Left ventricle myocardium inferior (tissue), 1 donor: Measurements from ENCODE around the gene IL1RL1. TPM values are rescaled to one million over a fixed set of nuclear protein-coding genes. Genes with fewer than 3 reads are reported as not detected.

ENCODE experiments used
- DNase-seq: peaks from one replicate; pipeline ENCODE4 v3.0.0-alpha.2; 2020
- H3K27ac ChIP-seq: fragments of 200-600 bp; replicated peaks from 2 replicates; pipeline ENCODE4 v1.8.0; 2021
- H3K27me3 ChIP-seq: fragments of 200-600 bp; 2 replicates; pipeline ENCODE4 v1.8.0; 2021; ENCODE audit warnings: low read depth
- H3K36me3 ChIP-seq: fragments of 200-600 bp; 2 replicates; pipeline ENCODE4 v1.8.0; 2021
- H3K4me1 ChIP-seq: fragments of 200-600 bp; 2 replicates; pipeline ENCODE4 v1.8.0; 2021
- H3K4me3 ChIP-seq: fragments of 200-600 bp; 2 replicates; pipeline ENCODE4 v1.8.0; 2021; ENCODE audit warnings: mild to moderate bottlenecking, moderate library complexity
- H3K9me3 ChIP-seq: fragments of 200-600 bp; replicated peaks from 2 replicates; pipeline ENCODE4 v1.8.0; 2021
- intact Hi-C: fragments of 100-400 bp; cut with micrococcal nuclease; formaldehyde crosslinking; loops from one replicate; pipeline ENCODE4 v1.11.0; 2022
- total RNA-seq: library from RNA; stranded (reverse); fragmentation: NEBNext Ultra II Directional; extraction: Animal tissue kit (Norgen Biotek cat#: 25700); gene quantifications from one replicate; pipeline ENCODE4 v1.2.1, GENCODE V29; 2021
- TF ChIP-seq, protein P1 (sequence below): fragments of 200-600 bp; IDR thresholded peaks from 2 replicates; pipeline ENCODE4 v1.8.0; 2021; ENCODE audit warnings: antibody characterized with exemption, mild to moderate bottlenecking, borderline replicate concordance
- donor health status: DM: no; HTN: yes; CAD: no; lungs with severe emphysema.

The IL1RL1 gene
- total RNA-seq, 1 donor from 2014 or later = 1.1 TPM

DNA sequence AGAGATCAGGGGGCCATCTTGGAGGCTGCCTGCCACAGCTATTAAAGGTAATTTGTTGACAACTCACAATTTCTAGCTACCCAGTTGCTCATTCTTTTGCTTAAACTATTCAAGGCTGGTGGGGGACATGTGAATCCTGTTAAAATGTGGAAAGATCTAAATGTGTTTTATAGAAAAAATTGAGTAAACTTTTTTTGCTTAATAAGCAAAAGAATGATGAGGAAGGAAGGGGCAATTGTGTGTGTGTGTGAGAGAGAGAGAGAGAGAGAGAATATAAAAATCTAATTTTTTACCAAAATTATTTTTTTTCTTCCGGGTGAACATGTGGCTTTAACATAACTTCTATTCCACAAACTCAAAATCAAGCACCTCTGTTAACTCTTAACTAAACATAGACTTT is 5.2 kb upstream of the IL1RL1 start:
- Histone ChIP-seq H3K36me3 (no peaks in the 10 kb centered on the region), H3K4me3 (no peak overlapping the region), H3K27ac (no peak overlapping the region), H3K27me3 (peaks cover 42% of the 10 kb centered on the region), H3K9me3 (no peaks in the 10 kb centered on the region), H3K4me1 (no peaks in the 10 kb centered on the region)
- TF ChIP-seq, protein P1, sequence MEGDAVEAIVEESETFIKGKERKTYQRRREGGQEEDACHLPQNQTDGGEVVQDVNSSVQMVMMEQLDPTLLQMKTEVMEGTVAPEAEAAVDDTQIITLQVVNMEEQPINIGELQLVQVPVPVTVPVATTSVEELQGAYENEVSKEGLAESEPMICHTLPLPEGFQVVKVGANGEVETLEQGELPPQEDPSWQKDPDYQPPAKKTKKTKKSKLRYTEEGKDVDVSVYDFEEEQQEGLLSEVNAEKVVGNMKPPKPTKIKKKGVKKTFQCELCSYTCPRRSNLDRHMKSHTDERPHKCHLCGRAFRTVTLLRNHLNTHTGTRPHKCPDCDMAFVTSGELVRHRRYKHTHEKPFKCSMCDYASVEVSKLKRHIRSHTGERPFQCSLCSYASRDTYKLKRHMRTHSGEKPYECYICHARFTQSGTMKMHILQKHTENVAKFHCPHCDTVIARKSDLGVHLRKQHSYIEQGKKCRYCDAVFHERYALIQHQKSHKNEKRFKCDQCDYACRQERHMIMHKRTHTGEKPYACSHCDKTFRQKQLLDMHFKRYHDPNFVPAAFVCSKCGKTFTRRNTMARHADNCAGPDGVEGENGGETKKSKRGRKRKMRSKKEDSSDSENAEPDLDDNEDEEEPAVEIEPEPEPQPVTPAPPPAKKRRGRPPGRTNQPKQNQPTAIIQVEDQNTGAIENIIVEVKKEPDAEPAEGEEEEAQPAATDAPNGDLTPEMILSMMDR = no peak
- intact Hi-C loops = no loop called here
- no peak for DNase-seq

DNA sequence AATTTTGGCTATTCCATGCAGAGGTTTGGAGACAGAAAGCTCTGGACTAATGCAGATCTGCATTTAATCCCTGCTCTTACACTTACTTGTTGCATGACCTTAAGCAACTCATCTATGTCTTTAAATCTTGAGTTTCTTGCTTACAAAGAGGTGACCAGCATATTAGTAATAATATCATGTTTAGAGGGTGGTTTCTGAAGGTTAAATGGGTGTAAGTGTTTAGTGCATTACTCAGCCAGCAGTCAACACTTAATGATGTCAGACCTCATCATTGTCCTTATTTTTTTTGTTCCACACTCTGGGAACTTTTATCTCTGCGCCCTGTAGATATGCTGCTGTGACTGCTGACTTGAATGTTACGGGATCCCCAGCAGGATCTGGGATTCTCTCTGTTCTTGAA is 1.7 kb downstream of the IL1RL1 start:
- DNase-seq = no peak
- H3K4me1 ChIP-seq = no peaks in the 10 kb centered on the region
- H3K36me3 ChIP-seq = no peaks in the 10 kb centered on the region
- peaks cover 7% of the 10 kb centered on the region for H3K27me3 ChIP-seq
- TF ChIP-seq, protein P1 = no peak
- no peak overlapping the region for H3K27ac ChIP-seq
- H3K9me3 ChIP-seq = no peaks in the 10 kb centered on the region
- H3K4me3 ChIP-seq = no peak overlapping the region
- intact Hi-C loops = no loop called here

- no peaks in the 10 kb centered on the region for H3K4me1 ChIP-seq
Measured at GRCh38 chr2:102313471-102313870, 2.1 kb downstream of the IL1RL1 start.

GRCh38 chr2:102313950-102314349 is 2.6 kb downstream of the IL1RL1 start:
- intact Hi-C loops = no loop called here
- no peaks in the 10 kb centered on the region for H3K4me1 ChIP-seq
- no peaks in the 10 kb centered on the region for H3K36me3 ChIP-seq
- TF ChIP-seq, protein P1 = no peak
- no peak for DNase-seq
- H3K27ac ChIP-seq = no peak overlapping the region
- H3K4me3 ChIP-seq = no peak overlapping the region
- no peaks in the 10 kb centered on the region for H3K9me3 ChIP-seq
- no peaks in the 10 kb centered on the region for H3K27me3 ChIP-seq

More at GRCh38 chr2:102313471-102313870, 2.1 kb downstream of the IL1RL1 start:
- TF ChIP-seq, protein P1 = no peak
- H3K27ac ChIP-seq = no peak overlapping the region
- no peak for DNase-seq
- no peaks in the 10 kb centered on the region for H3K9me3 ChIP-seq
- H3K36me3 ChIP-seq = no peaks in the 10 kb centered on the region
- no peak overlapping the region for H3K4me3 ChIP-seq
- peaks cover 3% of the 10 kb centered on the region for H3K27me3 ChIP-seq
- intact Hi-C loops = no loop called here

DNA sequence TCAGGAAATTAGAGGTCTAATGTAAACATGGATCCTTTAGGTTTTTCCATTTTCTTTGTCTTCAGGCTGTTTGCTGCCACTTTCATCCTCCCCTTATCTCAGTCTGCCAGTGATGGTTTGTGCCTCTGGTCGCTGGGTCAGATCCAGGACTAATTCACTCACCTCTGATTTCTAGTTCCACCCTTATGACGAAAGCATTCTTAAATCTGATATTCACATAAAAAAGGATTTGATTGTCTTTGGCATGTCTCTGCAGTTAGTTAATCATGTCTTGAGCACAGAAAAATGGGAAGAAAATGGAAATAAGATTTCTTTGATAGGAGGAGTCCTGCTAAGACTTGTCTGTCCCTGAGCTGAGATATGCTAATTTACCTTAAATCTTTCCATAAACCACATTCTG is 4.6 kb downstream of the IL1RL1 start:
- H3K4me3 ChIP-seq = no peak overlapping the region
- H3K9me3 ChIP-seq = no peaks in the 10 kb centered on the region
- intact Hi-C loops = no loop called here
- TF ChIP-seq, protein P1 = no peak
- no peaks in the 10 kb centered on the region for H3K27me3 ChIP-seq
- H3K36me3 ChIP-seq = no peaks in the 10 kb centered on the region
- H3K27ac ChIP-seq = no peak overlapping the region
- DNase-seq = no peak
- no peaks in the 10 kb centered on the region for H3K4me1 ChIP-seq

- Histone ChIP-seq H3K27ac (no peak overlapping the region), H3K36me3 (no peaks in the 10 kb centered on the region), H3K27me3 (no peaks in the 10 kb centered on the region), H3K4me1 (no peaks in the 10 kb centered on the region), H3K4me3 (no peak overlapping the region), H3K9me3 (no peaks in the 10 kb centered on the region)
- TF ChIP-seq, protein P1 = no peak
- no peak for DNase-seq
- intact Hi-C loops = no loop called here
Measured at GRCh38 chr2:102317715-102318114, 6.4 kb downstream of the IL1RL1 start.
